Progenitor cell of endocrine pancreas (in vitro differentiated cells): ENCODE data around the gene CLHC1. TPM values are rescaled to one million over a fixed set of nuclear protein-coding genes. Genes with fewer than 3 reads are reported as not detected.

ENCODE experiments used
- DNase-seq: peaks from one replicate; pipeline ENCODE4 v3.0.0; 2021; ENCODE audit warnings: low spot score; ENCODE audit not compliant: unreplicated experiment
- H3K27ac Mint-ChIP-seq: 2 replicates; pipeline ENCODE4 v1.8.0; 2021; ENCODE audit warnings: mild to moderate bottlenecking, moderate library complexity, mixed read lengths
- H3K27me3 Mint-ChIP-seq: 2 replicates; pipeline ENCODE4 v1.8.0; 2021; ENCODE audit warnings: mixed read lengths
- H3K36me3 Mint-ChIP-seq: 2 replicates; pipeline ENCODE4 v1.8.0; 2022; ENCODE audit warnings: mixed read lengths; ENCODE audit not compliant: insufficient read depth
- H3K4me1 Mint-ChIP-seq: 2 replicates; pipeline ENCODE4 v1.8.0; 2021; ENCODE audit warnings: low read depth, mixed read lengths
- H3K4me3 Mint-ChIP-seq: 2 replicates; pipeline ENCODE4 v1.8.0; 2021; ENCODE audit warnings: low read depth, mild to moderate bottlenecking, moderate library complexity, mixed read lengths
- H3K9me3 Mint-ChIP-seq: 2 replicates; pipeline ENCODE4 v1.8.0; 2021; ENCODE audit warnings: low read depth, mixed read lengths
- CTCF ChIP-seq: fragments of 200-600 bp; sonication (generic); IDR thresholded peaks from one replicate; pipeline ENCODE4 v1.5.0; 2021; ENCODE audit warnings: antibody characterized with exemption, mild to moderate bottlenecking; ENCODE audit not compliant: unreplicated experiment
- total RNA-seq: library from RNA; stranded (reverse); gene quantifications from 2 replicates; pipeline ENCODE4 v1.2.1, GENCODE V29; 2021

Gene CLHC1
- total RNA-seq, 1 donor from 2014 or later, result 43.9 TPM

- Mint-ChIP-seq H3K4me1 (peaks cover 11% of the 10 kb centered on the region), H3K27me3 (no peaks in the 10 kb centered on the region), H3K4me3 (peak overlapping the region; percentile 75), H3K9me3 (no peaks in the 10 kb centered on the region), H3K36me3 (peaks cover 3% of the 10 kb centered on the region), H3K27ac (peak overlapping the region; percentile 49)
- TF ChIP-seq CTCF, result no peak
- no peak for DNase-seq
Observed at GRCh38 chr2:55223958-55224760, 7.9 kb downstream of the CLHC1 start.

GRCh38 chr2:55213822-55214221 is 18.3 kb downstream of the CLHC1 start:
- no peak overlapping the region for H3K27ac Mint-ChIP-seq
- no peak for DNase-seq
- no peak for TF ChIP-seq CTCF

GRCh38 chr2:55204950-55205349 is 27.1 kb downstream of the CLHC1 start:
- Mint-ChIP-seq H3K36me3 (peaks cover 52% of the 10 kb centered on the region), H3K4me3 (no peak overlapping the region), H3K9me3 (peaks cover 36% of the 10 kb centered on the region), H3K4me1 (no peaks in the 10 kb centered on the region), H3K27me3 (no peaks in the 10 kb centered on the region), H3K27ac (no peak overlapping the region)
- DNase-seq, result no peak
- no peak for TF ChIP-seq CTCF

More at GRCh38 chr2:55213822-55214221, 18.3 kb downstream of the CLHC1 start:
- H3K4me1 Mint-ChIP-seq, result no peaks in the 10 kb centered on the region
- H3K9me3 Mint-ChIP-seq, result no peaks in the 10 kb centered on the region
- no peaks in the 10 kb centered on the region for H3K27me3 Mint-ChIP-seq
- H3K36me3 Mint-ChIP-seq, result peaks cover 5% of the 10 kb centered on the region
- H3K4me3 Mint-ChIP-seq, result no peak overlapping the region

- no peak for TF ChIP-seq CTCF
- Mint-ChIP-seq H3K36me3 (peaks cover 54% of the 10 kb centered on the region), H3K27ac (no peak overlapping the region), H3K27me3 (no peaks in the 10 kb centered on the region), H3K4me1 (no peaks in the 10 kb centered on the region), H3K4me3 (no peak overlapping the region), H3K9me3 (peaks cover 36% of the 10 kb centered on the region)
- no peak for DNase-seq
Observed at GRCh38 chr2:55204536-55204935, 27.6 kb downstream of the CLHC1 start.

GRCh38 chr2:55200416-55200815 is 31.7 kb downstream of the CLHC1 start:
- H3K27ac Mint-ChIP-seq, result no peak overlapping the region
- H3K4me3 Mint-ChIP-seq, result no peak overlapping the region
- H3K4me1 Mint-ChIP-seq, result no peaks in the 10 kb centered on the region
- peaks cover 36% of the 10 kb centered on the region for H3K9me3 Mint-ChIP-seq
- no peak for TF ChIP-seq CTCF
- peaks cover 63% of the 10 kb centered on the region for H3K36me3 Mint-ChIP-seq
- H3K27me3 Mint-ChIP-seq, result no peaks in the 10 kb centered on the region
- DNase-seq, result no peak
